Measurements from ENCODE around the gene SAA1.

SAA1 gene

GRCh38 chr11:18310800-18311340 lies 44.8 kb downstream of the SAA1 start:
- DNase-seq (ENCODE audit: low read depth in 2 of 2) = no peak

GRCh38 chr11:18312012-18312411 lies 45.9 kb downstream of the SAA1 start:
- DNase-seq (ENCODE audit: low read depth in 2 of 2) = no peak

- DNase-seq (ENCODE audit: low read depth in 2 of 2) = no peak
These were observed 46.8 kb downstream of the SAA1 start for GRCh38 chr11:18312663-18313420.

GRCh38 chr11:18313965-18314763 lies 48.1 kb downstream of the SAA1 start:
- no peak for DNase-seq (ENCODE audit: low read depth in 2 of 2)

GRCh38 chr11:18314784-18315523 lies 48.9 kb downstream of the SAA1 start:
- no peak for DNase-seq (ENCODE audit: low read depth in 2 of 2)

- DNase-seq (ENCODE audit: low read depth in 2 of 2) = no peak
These were observed 49.8 kb downstream of the SAA1 start for GRCh38 chr11:18315893-18316292.

GRCh38 chr11:18317551-18317950 lies 51.5 kb downstream of the SAA1 start:
- no peak for DNase-seq (ENCODE audit: low read depth in 2 of 2)
